ENCODE measurements around the gene CHRNA7.
"Not testable (repeated sequence)": the region's sequence is repeated elsewhere in the genome, so short reads cannot be mapped to it uniquely, and the experiment has no call there.

The CHRNA7 gene

DNA sequence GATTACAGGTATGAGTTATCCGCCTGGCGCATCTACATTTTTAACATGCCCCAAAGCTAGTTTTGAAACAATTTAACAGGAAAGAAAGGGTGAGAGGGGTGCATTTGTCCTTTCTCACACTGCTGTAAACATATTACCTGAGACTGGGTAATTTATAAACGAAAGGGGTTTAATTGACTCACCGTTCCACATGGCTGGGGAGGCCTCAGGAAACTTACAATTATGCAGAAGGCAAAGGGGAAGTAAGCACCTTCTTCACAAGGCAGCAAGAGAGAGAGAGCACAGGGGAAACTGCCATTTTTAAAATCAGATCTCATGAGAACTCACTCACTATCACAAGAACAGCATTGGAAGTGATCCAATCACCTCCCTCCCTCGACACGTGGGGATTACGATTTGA lies 165.9 kb downstream of the CHRNA7 start:
- DNase-seq = not testable (repeated sequence)

- DNase-seq = not testable (repeated sequence)
Observed at GRCh38 chr15:32198938-32199337, 168.6 kb downstream of the CHRNA7 start.

GRCh38 chr15:32209081-32209480 lies 178.8 kb downstream of the CHRNA7 start:
- DNase-seq = not testable (repeated sequence)

DNA sequence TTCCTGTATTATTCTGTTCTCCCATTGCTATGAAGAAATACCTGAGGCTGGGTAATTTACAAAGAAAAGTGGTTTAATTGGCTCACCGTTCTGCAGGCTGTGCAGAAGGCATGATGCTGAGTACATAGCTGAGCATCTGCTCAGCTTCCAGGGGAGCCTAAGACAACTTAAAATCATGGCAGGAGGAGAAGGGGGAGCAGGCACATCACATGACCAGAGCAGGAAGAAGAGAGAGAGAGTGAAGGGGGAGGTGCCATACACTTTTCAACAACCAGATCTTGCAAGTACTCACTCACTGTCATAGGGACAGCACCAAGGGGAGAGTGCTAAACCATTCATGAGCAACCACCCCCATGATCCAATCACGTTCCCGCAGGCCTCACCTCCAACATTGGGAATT lies 188.4 kb downstream of the CHRNA7 start:
- DNase-seq = no peak

All from stimulated activated CD8-positive, alpha-beta memory T cell treated with anti-CD3 and anti-CD28 coated beads, Interleukin-4, amount 100 ng/mL, for 48 hours (primary cell).